GM18505 (cell line): ENCODE results near the gene CYP4Z1.
"Not testable (repeated sequence)": the region's sequence is repeated elsewhere in the genome, so short reads cannot be mapped to it uniquely, and the experiment has no call there.

Experiments used
- ATAC-seq: cut with Tn5 transposase; IDR thresholded peaks from one replicate; pipeline ENCODE4 v1.9.1; 2021; ENCODE audit not compliant: unreplicated experiment
- POLR2A ChIP-seq: IDR thresholded peaks from 4 replicates; pipeline ENCODE4 v1.6.1; 2011; ENCODE audit warnings: borderline replicate concordance; ENCODE audit not compliant: insufficient read depth, insufficient read length; ENCODE audit errors: extremely low read depth

CYP4Z1 gene, protein sequence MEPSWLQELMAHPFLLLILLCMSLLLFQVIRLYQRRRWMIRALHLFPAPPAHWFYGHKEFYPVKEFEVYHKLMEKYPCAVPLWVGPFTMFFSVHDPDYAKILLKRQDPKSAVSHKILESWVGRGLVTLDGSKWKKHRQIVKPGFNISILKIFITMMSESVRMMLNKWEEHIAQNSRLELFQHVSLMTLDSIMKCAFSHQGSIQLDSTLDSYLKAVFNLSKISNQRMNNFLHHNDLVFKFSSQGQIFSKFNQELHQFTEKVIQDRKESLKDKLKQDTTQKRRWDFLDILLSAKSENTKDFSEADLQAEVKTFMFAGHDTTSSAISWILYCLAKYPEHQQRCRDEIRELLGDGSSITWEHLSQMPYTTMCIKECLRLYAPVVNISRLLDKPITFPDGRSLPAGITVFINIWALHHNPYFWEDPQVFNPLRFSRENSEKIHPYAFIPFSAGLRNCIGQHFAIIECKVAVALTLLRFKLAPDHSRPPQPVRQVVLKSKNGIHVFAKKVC

DNA sequence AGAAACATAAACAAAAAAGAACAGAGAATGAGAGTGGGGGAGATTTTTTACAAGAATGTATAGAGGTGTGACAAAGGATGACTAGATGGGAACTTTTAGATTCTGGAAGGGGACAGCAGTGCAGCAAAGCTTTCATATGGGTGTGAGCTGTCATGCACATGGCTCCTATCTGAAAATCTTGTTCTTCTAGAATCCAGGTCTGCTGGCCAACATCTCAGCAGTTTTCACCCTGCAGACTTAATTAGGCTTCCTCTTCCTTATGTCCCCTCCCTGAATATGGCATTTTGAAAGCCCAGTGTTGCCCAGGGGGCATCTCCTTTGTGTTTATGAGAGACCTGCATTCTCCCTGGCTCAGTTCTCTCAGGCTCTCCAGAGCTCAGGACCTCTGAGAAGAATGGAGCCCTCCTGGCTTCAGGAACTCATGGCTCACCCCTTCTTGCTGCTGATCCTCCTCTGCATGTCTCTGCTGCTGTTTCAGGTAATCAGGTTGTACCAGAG is at the start of gene CYP4Z1:
TSS of gene CYP4Z1 (plus strand) at position 135 of the 498 bp plus-strand sequence. CDS start at position 395, 260 bp downstream.
- no peak for TF ChIP-seq POLR2A
- no peak for ATAC-seq

DNA sequence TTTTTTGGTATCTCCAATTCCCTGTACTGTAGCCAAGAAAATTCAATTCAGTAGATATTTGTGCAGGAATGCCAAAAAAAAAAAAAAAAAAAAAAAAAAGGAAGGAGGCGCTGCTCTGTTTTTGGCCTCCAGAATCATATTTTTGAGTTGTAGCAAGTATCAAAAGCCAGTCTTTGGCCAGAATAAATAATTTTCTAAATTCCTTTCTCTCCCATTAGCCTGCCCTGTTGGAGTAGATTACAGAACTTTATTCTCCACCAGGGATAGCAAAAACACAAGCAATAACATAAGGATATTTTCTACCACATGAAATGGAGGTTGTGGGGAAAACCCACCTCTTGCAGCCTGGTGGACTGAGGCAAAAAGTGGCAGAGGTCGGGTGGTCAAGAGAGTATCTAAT is 46.0 kb upstream of the CYP4Z1 start:
- ATAC-seq = no peak
- no peak for TF ChIP-seq POLR2A

DNA sequence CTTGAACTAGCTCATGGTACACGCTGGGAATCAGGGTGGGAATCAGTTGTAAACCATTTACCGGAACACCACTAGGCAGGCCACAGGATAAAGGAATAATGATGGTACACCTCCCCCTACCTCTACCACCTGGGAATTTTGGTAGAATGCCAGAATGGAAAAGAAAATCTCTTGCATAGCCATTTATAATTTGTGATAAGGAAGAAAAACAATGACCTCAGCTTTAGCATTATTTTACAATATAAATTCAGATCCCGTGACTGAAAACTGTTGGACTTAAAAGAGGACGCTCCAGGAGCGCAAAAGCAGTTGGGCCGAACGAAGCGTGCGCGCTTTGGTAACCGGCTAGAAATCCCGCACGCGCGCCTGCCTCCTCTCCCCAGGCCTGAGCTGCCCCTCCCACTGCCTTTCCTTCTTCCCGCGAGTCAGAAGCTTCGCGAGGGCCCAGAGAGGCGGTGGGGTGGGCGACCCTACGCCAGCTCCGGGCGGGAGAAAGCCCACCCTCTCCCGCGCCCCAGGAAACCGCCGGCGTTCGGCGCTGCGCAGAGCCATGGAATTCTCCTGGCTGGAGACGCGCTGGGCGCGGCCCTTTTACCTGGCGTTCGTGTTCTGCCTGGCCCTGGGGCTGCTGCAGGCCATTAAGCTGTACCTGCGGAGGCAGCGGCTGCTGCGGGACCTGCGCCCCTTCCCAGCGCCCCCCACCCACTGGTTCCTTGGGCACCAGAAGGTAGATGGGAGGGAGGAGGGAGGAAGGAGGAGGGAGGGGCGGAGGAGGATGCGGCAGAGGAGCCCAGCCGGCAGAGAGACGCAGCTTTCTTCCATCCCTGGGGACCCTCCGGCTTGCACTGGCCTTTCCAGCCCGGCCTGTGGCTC is 43.5 kb upstream of the CYP4Z1 start, which contains the start of gene CYP4X1:
TSS of gene CYP4X1 (plus strand) at position 402 of the 873 bp plus-strand sequence. CDS start at position 551, 149 bp downstream.
- no peak for ATAC-seq
- no peak for TF ChIP-seq POLR2A

DNA sequence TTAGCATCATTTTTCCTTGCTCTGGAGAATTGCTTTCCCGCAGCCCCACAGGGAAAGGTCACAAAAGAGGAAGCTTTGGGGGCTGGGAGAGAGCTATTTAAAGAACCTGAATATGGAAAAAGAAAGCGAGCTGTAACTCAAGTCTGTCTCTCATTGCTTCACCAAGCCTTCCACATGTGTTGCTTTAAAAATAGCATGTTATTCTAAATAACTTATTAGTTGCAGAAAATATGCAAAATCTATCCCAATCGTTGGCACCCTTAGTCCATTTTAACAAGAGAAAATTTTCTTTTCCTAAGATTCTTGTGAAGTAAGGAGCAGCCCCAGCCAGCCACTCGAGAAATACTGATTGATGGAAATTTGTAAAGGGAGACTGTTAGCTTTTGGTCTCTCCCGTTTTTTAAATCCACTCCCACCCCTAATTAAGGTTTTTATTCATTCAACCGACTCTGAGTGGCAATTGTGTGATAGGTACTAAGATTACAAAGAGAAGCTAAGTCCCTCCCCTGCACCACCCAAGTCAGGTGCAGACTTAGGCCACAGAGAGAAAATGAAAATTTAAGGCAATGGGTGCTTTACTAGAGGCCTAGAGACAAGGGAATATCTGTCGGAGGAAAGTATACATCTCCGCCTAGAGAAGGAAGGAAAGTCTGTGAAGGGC is 42.8 kb upstream of the CYP4Z1 start:
- no peak for TF ChIP-seq POLR2A
- ATAC-seq = no peak

DNA sequence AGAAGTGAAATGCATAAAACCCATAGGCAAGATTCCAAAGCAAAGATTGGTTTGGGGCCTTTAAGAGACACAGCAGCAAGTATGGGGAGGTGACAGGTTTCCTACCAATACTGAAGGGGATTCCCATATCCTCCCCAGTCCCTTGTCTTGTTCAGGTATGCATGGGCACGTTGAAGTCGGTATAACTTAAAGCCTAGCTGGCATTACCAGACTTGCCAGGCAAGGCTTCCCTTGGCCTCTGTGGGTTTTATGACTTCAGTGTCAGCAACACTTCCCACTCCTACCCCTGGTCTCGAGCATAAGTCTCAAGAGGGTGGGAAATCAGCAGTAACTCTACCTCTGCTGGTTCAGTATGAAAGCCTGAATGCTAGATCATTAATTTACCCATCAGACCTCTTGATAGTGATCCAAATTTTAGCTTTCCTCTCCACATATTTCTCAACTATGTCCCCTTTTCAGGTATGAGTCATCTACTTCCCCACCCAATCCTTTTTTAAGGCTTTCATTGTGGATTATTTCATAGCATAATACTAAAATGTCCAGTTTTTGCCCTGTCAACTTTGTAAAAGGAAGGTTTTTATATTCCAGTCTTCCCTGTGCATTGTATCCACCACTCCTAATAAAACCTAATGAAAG is 36.7 kb upstream of the CYP4Z1 start:
- no peak for TF ChIP-seq POLR2A
- no peak for ATAC-seq

DNA sequence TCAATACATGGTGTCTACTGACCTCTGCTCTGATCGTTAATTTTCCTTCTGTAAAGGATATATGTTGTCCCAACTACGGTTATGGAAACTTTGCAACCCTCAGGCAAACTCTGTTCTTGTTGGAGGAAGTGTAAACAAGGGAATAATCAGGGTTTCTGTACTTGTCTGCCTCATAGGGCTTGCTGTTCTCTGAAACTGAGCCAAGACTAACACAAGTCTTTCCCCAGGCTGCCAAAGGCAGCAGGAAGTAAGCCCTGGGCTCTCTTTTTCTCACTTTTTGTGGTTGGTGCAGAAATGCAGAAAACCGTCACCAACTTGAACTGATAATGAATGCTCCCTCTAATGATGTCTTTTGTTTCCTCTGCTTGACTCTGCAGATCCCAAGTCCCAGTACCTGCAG is 36.0 kb upstream of the CYP4Z1 start:
- no peak for ATAC-seq
- no peak for TF ChIP-seq POLR2A

DNA sequence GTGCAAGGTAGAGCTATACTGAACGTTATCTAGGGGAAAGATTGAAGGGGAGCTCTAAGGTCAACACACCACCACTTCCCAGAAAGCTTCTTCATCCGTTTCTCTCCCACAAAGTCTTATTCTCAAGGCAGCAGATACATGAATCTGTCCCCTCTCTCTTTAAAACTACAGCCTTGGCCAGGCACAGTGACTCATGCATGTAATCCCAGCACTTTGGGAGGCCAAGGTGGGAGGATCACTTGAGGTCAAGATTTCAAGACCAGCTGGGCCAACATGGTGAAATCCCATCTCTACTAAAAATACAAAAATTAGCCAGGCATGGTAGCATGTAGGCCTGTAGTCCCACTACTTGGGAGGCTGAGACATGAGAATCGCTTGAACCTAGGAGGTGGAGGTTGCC is 35.4 kb upstream of the CYP4Z1 start:
- ATAC-seq = no peak
- no peak for TF ChIP-seq POLR2A

DNA sequence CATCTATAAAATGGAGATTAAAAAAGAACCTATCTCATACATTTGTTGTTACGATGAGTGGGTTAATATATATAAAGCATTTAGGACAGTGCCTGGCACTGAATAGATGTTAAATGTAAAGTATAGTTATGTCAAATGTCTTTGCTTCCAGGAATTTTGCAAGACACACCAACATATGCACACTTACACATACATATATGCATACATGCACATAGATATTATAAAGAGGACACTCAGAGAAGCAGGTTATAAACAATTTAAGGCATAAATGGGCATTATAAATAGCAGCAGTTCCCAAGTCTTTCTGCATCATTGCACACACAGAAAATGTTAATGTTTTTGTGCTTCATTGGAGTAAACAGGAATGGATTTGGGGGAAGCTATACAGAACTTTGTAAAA is 30.3 kb upstream of the CYP4Z1 start:
- TF ChIP-seq POLR2A = no peak
- no peak for ATAC-seq

DNA sequence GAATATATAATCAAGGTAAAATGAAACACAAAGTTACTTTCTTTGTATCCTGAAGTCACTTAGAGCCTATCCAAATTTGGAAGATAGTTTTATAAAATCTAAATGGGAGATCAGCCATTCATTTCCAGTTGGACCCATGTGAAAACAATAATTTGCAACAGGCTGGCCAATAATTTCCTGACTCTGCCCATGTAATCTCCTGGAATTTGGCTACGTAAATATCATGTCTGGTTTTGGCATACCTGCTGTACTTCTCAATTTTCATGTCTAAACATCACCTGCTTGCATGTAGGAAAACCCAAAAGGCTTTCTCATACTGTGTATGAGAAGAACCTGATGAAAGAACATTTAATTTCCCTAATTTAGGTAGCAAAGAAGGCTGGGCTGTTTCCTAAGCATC is 7.7 kb upstream of the CYP4Z1 start:
- TF ChIP-seq POLR2A = no peak

DNA sequence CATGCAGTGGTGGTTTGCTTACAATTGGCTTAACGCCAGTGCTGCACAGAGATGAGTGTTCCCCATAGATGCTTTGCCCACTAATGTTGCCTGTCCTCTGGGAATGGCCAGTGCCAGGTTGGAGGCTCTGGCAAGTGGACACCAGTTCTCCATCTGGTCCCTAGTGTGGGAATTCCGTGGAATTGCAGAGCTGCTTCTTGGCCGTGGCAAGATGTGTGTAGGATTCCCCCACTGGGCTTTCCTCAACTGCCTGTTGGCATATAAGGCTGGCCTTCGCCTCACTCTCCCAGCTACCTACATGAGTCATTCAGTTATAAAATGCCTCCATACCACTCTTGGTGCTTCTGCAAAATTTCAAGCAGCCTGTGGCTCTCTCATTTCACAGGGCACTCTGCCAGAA is 2.0 kb downstream of the CYP4Z1 start:
- ATAC-seq = not testable (repeated sequence)

More for the DNA sequence above, 7.7 kb upstream of the CYP4Z1 start:
- no peak for ATAC-seq

DNA sequence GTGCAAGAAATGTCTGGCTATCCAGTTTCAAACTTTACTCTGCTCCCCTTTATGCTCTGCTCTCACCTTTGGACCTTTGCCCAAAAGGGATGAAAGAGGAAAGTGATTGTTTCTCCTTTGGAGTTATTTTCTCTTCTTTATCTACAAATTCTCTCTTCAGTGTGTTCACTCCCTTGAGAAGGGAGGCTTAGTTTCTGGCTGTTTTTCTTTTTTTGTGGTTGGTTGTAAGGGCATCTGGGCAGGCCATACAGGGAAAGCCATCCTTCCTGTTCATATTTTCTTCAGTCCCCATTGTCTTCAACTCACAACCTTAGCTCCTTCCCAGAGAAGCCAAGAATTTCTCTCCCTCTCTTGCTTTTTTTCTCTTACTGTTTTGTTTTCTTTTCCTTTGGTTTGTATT is 2.5 kb downstream of the CYP4Z1 start:
- ATAC-seq = not testable (repeated sequence)

DNA sequence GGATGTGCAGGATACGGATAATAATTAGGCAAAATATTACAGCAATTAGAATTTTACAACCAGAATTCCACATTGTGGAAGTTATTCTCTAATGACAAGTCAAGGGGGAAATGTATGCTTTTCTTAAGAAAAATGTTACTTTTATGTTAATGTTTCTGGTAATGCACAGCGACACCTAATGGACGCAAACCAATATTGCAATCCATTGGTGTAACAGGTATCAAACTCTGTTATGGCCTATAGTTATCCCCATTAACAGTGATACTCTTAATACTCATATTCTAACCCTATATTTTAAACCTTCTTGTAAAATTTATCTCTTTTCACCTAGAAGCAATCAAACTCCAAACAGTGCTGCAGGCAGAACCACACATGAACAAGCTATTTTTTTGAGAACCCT is 22.3 kb downstream of the CYP4Z1 start:
- not testable (repeated sequence) for ATAC-seq

DNA sequence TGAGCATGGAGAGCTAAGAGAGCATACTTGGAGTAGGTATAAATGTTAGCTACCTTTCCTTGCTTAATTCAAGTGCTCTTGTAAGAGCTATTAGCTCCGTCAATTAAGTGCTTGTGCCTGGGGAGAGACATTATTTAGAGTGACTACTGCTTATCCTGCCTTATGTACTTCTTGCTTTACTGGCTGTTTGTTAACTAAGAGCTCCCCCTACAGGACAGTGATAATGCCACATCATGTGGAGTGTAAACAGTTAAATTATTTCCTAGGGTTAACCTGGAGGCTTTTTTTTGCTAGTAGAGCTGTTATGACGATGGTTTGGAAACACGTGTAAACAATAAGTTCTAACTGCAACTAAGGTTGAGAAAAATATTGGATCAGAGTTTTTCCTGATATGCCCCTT is 24.4 kb downstream of the CYP4Z1 start:
- ATAC-seq = not testable (repeated sequence)
